Calu3 (cell line): ENCODE data around the gene DMD. TPM values are rescaled to one million over a fixed set of nuclear protein-coding genes. Genes with fewer than 3 reads are reported as not detected.

Source experiments
- BruUV-seq: library from RNA; stranded (reverse); fragments of 400-500 nt; replicated peaks from 2 replicates; lab custom pipeline; 2021; lab: Mats Ljungman, UMichigan
- CTCF ChIA-PET: fragments of 300-600 bp; sonication (Branson Sonifier 250); formaldehyde crosslinking; loops from one replicate; lab custom pipeline; 2022; ENCODE audit warnings: antibody characterized with exemption; lab: Charles Lee
- DNase-seq: peaks from one replicate; pipeline ENCODE4 v3.0.0; 2022
- H3K27ac Mint-ChIP-seq: one replicate; pipeline ENCODE4 v1.8.0; 2022; ENCODE audit warnings: mixed read lengths; ENCODE audit not compliant: unreplicated experiment
- H3K27me3 Mint-ChIP-seq: one replicate; pipeline ENCODE4 v1.8.0; 2022; ENCODE audit warnings: mixed read lengths; ENCODE audit not compliant: unreplicated experiment
- H3K36me3 Mint-ChIP-seq: one replicate; pipeline ENCODE4 v1.8.0; 2022; ENCODE audit warnings: mild to moderate bottlenecking, moderate library complexity, mixed read lengths; ENCODE audit not compliant: insufficient read depth, unreplicated experiment
- H3K4me1 Mint-ChIP-seq: one replicate; pipeline ENCODE4 v1.8.0; 2022; ENCODE audit warnings: mild to moderate bottlenecking, low read depth, mixed read lengths; ENCODE audit not compliant: unreplicated experiment
- H3K4me3 Mint-ChIP-seq: one replicate; pipeline ENCODE4 v1.8.0; 2022; ENCODE audit warnings: mild to moderate bottlenecking, low read depth, moderate library complexity, mixed read lengths; ENCODE audit not compliant: unreplicated experiment
- H3K9me3 Mint-ChIP-seq: one replicate; pipeline ENCODE4 v1.8.0; 2022; ENCODE audit warnings: low read depth, mixed read lengths; ENCODE audit not compliant: unreplicated experiment
- intact Hi-C: fragments of 100-400 bp; cut with micrococcal nuclease; formaldehyde crosslinking; loops from one replicate; pipeline ENCODE4 v1.10.0; 2022; ENCODE audit not compliant: unreplicated experiment
- total RNA-seq: library from RNA; stranded (reverse); gene quantifications from 2 replicates; pipeline ENCODE4 v1.2.3, GENCODE V29; 2022
- TF ChIP-seq, protein P1 (sequence below): fragments of 200-600 bp; IDR thresholded peaks from one replicate; pipeline ENCODE4 v1.8.0; 2022; ENCODE audit warnings: antibody characterized with exemption; ENCODE audit not compliant: unreplicated experiment

Gene DMD
- total RNA-seq, 1 experiment from 2014 or later = 11.6 TPM

- Mint-ChIP-seq H3K36me3 (no peaks in the 10 kb centered on the region), H3K4me1 (no peaks in the 10 kb centered on the region), H3K4me3 (no peak overlapping the region), H3K9me3 (no peaks in the 10 kb centered on the region), H3K27me3 (no peaks in the 10 kb centered on the region), H3K27ac (no peak overlapping the region)
- no peak for DNase-seq
- intact Hi-C loops = no loop called here
- no TSS peak for BruUV-seq
- TF ChIP-seq, protein P1, sequence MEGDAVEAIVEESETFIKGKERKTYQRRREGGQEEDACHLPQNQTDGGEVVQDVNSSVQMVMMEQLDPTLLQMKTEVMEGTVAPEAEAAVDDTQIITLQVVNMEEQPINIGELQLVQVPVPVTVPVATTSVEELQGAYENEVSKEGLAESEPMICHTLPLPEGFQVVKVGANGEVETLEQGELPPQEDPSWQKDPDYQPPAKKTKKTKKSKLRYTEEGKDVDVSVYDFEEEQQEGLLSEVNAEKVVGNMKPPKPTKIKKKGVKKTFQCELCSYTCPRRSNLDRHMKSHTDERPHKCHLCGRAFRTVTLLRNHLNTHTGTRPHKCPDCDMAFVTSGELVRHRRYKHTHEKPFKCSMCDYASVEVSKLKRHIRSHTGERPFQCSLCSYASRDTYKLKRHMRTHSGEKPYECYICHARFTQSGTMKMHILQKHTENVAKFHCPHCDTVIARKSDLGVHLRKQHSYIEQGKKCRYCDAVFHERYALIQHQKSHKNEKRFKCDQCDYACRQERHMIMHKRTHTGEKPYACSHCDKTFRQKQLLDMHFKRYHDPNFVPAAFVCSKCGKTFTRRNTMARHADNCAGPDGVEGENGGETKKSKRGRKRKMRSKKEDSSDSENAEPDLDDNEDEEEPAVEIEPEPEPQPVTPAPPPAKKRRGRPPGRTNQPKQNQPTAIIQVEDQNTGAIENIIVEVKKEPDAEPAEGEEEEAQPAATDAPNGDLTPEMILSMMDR = no peak
- CTCF ChIA-PET = no interaction called here
Measured at GRCh38 chrX:31252133-31252532, 1959.2 kb downstream of the DMD start.

- no peak for DNase-seq
- intact Hi-C loops = no loop called here
- Mint-ChIP-seq H3K27me3 (no peaks in the 10 kb centered on the region), H3K4me1 (no peaks in the 10 kb centered on the region), H3K9me3 (no peaks in the 10 kb centered on the region), H3K4me3 (no peak overlapping the region), H3K27ac (no peak overlapping the region), H3K36me3 (no peaks in the 10 kb centered on the region)
- no TSS peak for BruUV-seq
- CTCF ChIA-PET = no interaction called here
- TF ChIP-seq, protein P1 = no peak
Measured at GRCh38 chrX:31251336-31251735, 1960.0 kb downstream of the DMD start.

- H3K27ac Mint-ChIP-seq = no peak overlapping the region
Measured at GRCh38 chrX:31245714-31246113, 1965.6 kb downstream of the DMD start.

DNA sequence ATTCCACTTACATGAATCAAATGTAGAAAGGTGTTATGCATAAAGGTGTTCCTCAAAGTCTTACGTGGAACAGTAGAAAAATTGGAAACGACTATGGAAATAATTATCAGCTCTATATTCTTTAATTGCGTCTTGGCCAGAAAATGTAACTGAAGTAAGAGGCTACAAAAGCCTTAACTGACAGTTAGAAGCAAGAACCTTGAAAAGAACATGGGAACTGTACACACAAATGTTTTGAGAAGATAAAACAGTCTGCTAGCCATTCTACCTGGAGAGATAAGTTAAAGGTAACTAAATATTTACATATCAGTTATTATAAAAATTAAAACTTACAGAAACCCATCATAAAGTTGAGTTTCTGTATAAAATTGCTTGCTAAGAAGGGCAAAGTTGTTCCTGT lies 1967.5 kb downstream of the DMD start:
- CTCF ChIA-PET = interaction anchor here (0.6 kb wide), 1 partner anchor 686 kb away, joined by 3 read pairs; no protein-coding TSS in a partner anchor
- no peaks in the 10 kb centered on the region for H3K27me3 Mint-ChIP-seq
- H3K9me3 Mint-ChIP-seq = no peaks in the 10 kb centered on the region
- no peak overlapping the region for H3K27ac Mint-ChIP-seq
- H3K4me1 Mint-ChIP-seq = no peaks in the 10 kb centered on the region
- H3K36me3 Mint-ChIP-seq = no peaks in the 10 kb centered on the region
- TF ChIP-seq, protein P1 = no peak
- H3K4me3 Mint-ChIP-seq = no peak overlapping the region
- intact Hi-C loops = no loop called here
- no peak for DNase-seq
- BruUV-seq = no TSS peak

More at GRCh38 chrX:31245714-31246113, 1965.6 kb downstream of the DMD start:
- TF ChIP-seq, protein P1 = no peak
- no peak for DNase-seq
- no peaks in the 10 kb centered on the region for H3K36me3 Mint-ChIP-seq
- CTCF ChIA-PET = no interaction called here
- H3K27me3 Mint-ChIP-seq = no peaks in the 10 kb centered on the region
- no peaks in the 10 kb centered on the region for H3K4me1 Mint-ChIP-seq
- BruUV-seq = no TSS peak
- no peak overlapping the region for H3K4me3 Mint-ChIP-seq
- H3K9me3 Mint-ChIP-seq = no peaks in the 10 kb centered on the region
- intact Hi-C loops = no loop called here
